Natural killer cell (primary cell): ENCODE measurements around the gene CD300E. TPM values are rescaled to one million over a fixed set of nuclear protein-coding genes. Genes with fewer than 3 reads are reported as not detected.
A peak's percentile ranks its signal among the peaks of the same experiment; 100 is the strongest.

Experiments used
- ATAC-seq, 3 donors: fragments of 150-1000 bp in 2 of 3; fragments of 200-7000 bp in 1 of 3; cut with Tn5 transposase; 1 replicate in 1 of 3; 2 replicates in 2 of 3; pipeline ENCODE4 v1.10.0; 2021; ENCODE audit warnings: mild to moderate bottlenecking in 2 of 3, moderate library complexity in 2 of 3
- DNase-seq, 2 donors: peaks; one replicate each; pipeline versions ENCODE4 v3.0.0 to v3.0.0-alpha.2; 2013 to 2021; ENCODE audit warnings: mixed read lengths in 1 of 2
- H3K27ac ChIP-seq: one replicate; pipeline ENCODE4 v1.5.1; 2013; ENCODE audit warnings: mild to moderate bottlenecking, low read length
- H3K27me3 ChIP-seq: one replicate; pipeline ENCODE4 v1.6.1; 2013; ENCODE audit warnings: low read length; ENCODE audit not compliant: control insufficient read depth, insufficient read depth
- H3K36me3 ChIP-seq: one replicate; pipeline ENCODE4 v1.6.1; 2013; ENCODE audit warnings: low read length; ENCODE audit not compliant: control insufficient read depth, insufficient read depth
- H3K4me1 ChIP-seq: one replicate; pipeline ENCODE4 v1.6.1; 2013; ENCODE audit warnings: low read length; ENCODE audit not compliant: control insufficient read depth, insufficient read depth
- H3K4me3 ChIP-seq: one replicate; pipeline ENCODE4 v1.5.1; 2013; ENCODE audit warnings: low read length
- H3K9me3 ChIP-seq: one replicate; pipeline ENCODE4 v1.6.1; 2013; ENCODE audit warnings: low read length; ENCODE audit not compliant: control insufficient read depth, insufficient read depth
- H3K27ac Mint-ChIP-seq, 2 donors: one replicate each; pipeline ENCODE4 v1.8.0; 2022; ENCODE audit warnings: mild to moderate bottlenecking in 2 of 2, mixed read lengths in 2 of 2, moderate library complexity in 1 of 2
- H3K27me3 Mint-ChIP-seq, 2 donors: one replicate each; pipeline ENCODE4 v1.8.0; 2022; ENCODE audit warnings: low read depth in 2 of 2, mixed read lengths in 2 of 2
- H3K36me3 Mint-ChIP-seq: one replicate; pipeline ENCODE4 v1.8.0; 2022; ENCODE audit warnings: mixed read lengths
- H3K4me1 Mint-ChIP-seq, 2 donors: one replicate each; pipeline ENCODE4 v1.8.0; 2022; ENCODE audit warnings: mixed read lengths in 2 of 2
- H3K4me3 Mint-ChIP-seq: one replicate; pipeline ENCODE4 v1.8.0; 2022; ENCODE audit warnings: mild to moderate bottlenecking, moderate library complexity, mixed read lengths
- H3K9me3 Mint-ChIP-seq, 2 donors: one replicate each; pipeline ENCODE4 v1.8.0; 2022; ENCODE audit warnings: mixed read lengths in 2 of 2
- WGBS: methylation state at CpG from one replicate; pipeline ENCODE4 v1.1.7; 2013; ENCODE audit warnings: missing lambda C conversion rate; ENCODE audit not compliant: insufficient coverage; 5-methylcytosine and 5-hydroxymethylcytosine counted together
- intact Hi-C: fragments of 100-400 bp; cut with micrococcal nuclease; formaldehyde crosslinking; loops from one replicate; pipeline ENCODE4 v1.14.2; 2022
- total RNA-seq, 4 donors: library from RNA; stranded (reverse); fragments of 120-200 nt in 1 of 4; gene quantifications; one replicate each; pipeline versions ENCODE4 v1.2.3 to v1.2.4, GENCODE V29; 2013 to 2022
- TF ChIP-seq, protein P1 (sequence below): fragments of 200-600 bp; IDR thresholded peaks from one replicate; pipeline ENCODE4 v1.8.0; 2022; ENCODE audit warnings: antibody characterized with exemption

Gene CD300E
- total RNA-seq, 3 donors from 2014 or later (not counting 1 experiment from before 2014, with no cell fraction given): 6.9 to 10.0 (median 8.9) TPM

DNA sequence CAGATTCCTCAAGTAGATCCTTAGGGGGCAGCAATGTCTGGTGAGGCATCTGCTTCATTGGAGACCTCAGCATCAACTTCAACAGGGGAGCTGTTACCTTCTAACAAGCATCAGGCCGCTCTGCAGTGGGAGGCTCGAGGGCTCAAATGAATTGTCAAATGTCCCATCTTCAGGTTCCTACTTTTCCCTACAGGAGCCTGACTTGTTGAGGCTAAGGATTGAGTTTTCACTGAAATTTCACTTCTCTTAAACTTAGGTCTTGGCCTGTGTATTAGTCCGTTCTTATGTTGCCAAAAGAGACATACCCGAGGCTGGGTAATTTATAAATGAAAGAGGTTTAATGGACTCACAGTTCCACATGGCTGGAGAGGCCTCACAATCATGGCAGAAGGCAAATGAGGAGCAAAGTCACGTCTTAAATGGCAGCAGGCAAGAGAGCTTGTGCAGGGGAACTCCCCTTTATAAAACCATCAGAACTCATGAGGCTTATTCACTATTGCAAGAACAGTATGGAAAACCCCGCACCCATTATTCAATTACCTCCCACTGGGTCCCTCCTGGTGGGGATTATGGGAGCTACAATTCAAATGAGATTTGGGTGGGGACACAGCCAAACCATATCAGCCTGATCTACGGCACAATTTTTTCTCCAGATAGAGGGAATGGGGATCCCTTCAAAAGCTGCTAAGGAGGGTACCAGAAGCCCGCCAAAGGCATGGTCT is 26.3 kb downstream of the CD300E start:
- Histone ChIP-seq H3K27ac (no peak overlapping the region), H3K4me1 (peaks cover 26% of the 10 kb centered on the region), H3K27me3 (no peaks in the 10 kb centered on the region), H3K4me3 (no peak overlapping the region), H3K9me3 (no peaks in the 10 kb centered on the region), H3K36me3 (no peaks in the 10 kb centered on the region)
- 64% methylated on average over 8 of the region's 8 CpGs for WGBS
- DNase-seq (no peak), ATAC-seq (no peak)
- Mint-ChIP-seq H3K4me3 (no peak overlapping the region), H3K27ac (no peak overlapping the region), H3K9me3 (no peaks in the 10 kb centered on the region), H3K36me3 (no peaks in the 10 kb centered on the region), H3K27me3 (peaks cover 23 to 33% of the 10 kb centered on the region in 2 donors), H3K4me1 (peaks cover under 1 to 7% of the 10 kb centered on the region in 2 donors)
- intact Hi-C loops: no loop called here
- TF ChIP-seq, protein P1, sequence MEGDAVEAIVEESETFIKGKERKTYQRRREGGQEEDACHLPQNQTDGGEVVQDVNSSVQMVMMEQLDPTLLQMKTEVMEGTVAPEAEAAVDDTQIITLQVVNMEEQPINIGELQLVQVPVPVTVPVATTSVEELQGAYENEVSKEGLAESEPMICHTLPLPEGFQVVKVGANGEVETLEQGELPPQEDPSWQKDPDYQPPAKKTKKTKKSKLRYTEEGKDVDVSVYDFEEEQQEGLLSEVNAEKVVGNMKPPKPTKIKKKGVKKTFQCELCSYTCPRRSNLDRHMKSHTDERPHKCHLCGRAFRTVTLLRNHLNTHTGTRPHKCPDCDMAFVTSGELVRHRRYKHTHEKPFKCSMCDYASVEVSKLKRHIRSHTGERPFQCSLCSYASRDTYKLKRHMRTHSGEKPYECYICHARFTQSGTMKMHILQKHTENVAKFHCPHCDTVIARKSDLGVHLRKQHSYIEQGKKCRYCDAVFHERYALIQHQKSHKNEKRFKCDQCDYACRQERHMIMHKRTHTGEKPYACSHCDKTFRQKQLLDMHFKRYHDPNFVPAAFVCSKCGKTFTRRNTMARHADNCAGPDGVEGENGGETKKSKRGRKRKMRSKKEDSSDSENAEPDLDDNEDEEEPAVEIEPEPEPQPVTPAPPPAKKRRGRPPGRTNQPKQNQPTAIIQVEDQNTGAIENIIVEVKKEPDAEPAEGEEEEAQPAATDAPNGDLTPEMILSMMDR: no peak

DNA sequence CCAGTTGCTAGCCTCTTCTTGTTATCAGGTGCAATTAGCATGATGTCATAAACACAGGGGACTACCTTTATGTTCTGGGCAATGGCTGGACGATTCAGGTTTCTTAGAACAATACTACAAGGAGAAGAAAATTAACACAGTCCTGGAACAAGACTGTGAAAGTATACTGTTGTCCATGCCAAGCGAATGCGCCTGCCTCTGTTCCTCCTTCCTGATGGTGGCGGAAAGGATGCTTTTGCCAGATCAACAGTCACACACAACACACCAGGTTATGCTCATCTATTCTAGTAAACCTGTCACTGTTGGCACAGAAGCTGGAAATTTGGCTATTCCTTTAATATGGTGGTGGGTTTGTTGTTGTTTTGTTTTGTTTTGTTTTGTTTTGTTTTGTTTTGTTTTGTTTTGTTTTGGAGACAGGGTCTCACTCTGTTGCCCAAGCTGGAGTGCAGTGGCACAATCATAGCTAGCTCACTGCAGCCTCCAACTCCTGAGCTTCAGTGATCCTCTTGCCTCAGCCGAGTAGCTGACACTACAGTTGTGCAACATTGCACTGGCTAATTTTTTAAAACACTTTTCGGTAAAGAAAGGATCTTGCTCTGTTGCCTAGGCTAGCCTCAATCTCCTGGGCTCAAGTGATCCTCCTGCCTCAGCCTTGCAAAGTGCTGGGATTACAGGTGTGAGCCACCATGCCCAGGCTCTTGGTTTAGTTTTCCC is 28.3 kb downstream of the CD300E start:
- ATAC-seq: no peak
- DNase-seq: no peak
- no peak overlapping the region for H3K4me3 Mint-ChIP-seq
- Histone ChIP-seq H3K9me3 (no peaks in the 10 kb centered on the region), H3K27me3 (peaks cover 2% of the 10 kb centered on the region), H3K36me3 (no peaks in the 10 kb centered on the region), H3K4me3 (no peak overlapping the region), H3K4me1 (peaks cover 23% of the 10 kb centered on the region), H3K27ac (no peak overlapping the region)
- WGBS: 75% methylated on average over 6 of the region's 6 CpGs
- no peaks in the 10 kb centered on the region for H3K9me3 Mint-ChIP-seq
- intact Hi-C loops: no loop called here
- H3K4me1 Mint-ChIP-seq: peaks cover 6 to 11% of the 10 kb centered on the region in 2 donors
- TF ChIP-seq, protein P1: no peak
- H3K36me3 Mint-ChIP-seq: no peaks in the 10 kb centered on the region
- no peak overlapping the region for H3K27ac Mint-ChIP-seq
- peaks cover 29% of the 10 kb centered on the region in 2 donors for H3K27me3 Mint-ChIP-seq

DNA sequence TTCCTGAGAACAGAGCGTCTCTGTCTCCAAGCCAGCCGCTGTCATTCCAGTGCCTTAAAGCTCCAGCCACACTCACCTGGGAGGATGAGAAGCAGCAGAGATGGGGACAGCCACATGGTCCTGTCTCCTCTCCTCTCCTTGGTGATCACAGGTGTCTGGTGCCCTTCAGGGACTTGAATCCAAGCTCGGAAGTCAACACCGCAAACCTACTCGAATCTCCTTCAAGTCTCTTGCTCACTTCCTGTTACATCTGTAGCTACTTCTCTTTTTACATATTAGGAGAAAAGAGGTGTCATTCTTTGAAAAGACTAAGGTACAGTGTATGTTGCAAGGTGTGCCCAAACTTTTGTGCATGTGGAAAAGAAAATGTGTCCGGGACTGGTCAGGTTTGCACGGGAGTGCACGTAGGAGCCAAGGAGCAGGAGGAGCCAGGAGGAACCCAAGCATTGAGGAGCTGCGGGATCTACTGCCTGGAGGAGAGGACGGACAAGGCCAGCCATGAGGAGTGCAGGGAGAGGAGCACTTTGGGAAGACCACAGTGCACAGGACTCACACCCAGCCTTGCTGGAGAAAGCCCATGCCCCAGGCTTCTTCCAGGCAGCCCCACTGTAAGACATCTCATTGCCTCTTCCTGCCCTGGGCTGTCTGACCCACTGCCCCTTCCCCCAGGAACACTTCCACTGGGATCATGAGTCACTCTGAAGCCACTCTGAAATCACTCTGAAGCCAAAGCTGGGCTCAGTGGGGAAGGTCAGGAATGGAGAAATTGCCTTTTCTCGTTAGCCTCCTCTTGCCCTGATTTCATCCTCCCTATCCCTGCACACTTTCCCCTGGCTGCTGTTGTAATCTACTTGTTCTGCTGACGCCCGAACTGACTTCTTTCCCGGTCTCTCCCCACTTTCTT is 31.2 kb downstream of the CD300E start, which contains the start of gene CD300LD:
CD300LD (minus strand) TSS at position 197 of the 904 bp plus-strand sequence; CDS start at position 116, 81 bp downstream.
- ATAC-seq (no peak), DNase-seq (peak in 1 of 2 donors; percentile 29)
- H3K36me3 Mint-ChIP-seq: no peaks in the 10 kb centered on the region
- no peak within 1 kb of the TSS for H3K4me3 Mint-ChIP-seq
- Histone ChIP-seq H3K4me1 (peaks cover 9% of the 10 kb centered on the region), H3K27me3 (peaks cover 2% of the 10 kb centered on the region), H3K9me3 (no peaks in the 10 kb centered on the region), H3K27ac (no peak within 1 kb of the TSS), H3K4me3 (no peak within 1 kb of the TSS), H3K36me3 (no peaks in the 10 kb centered on the region)
- peaks cover 6 to 11% of the 10 kb centered on the region in 2 donors for H3K4me1 Mint-ChIP-seq
- peaks cover 14 to 20% of the 10 kb centered on the region in 2 donors for H3K27me3 Mint-ChIP-seq
- H3K9me3 Mint-ChIP-seq: no peaks in the 10 kb centered on the region
- TF ChIP-seq, protein P1: no peak
- WGBS: 68% methylated on average over 13 of the region's 14 CpGs
- no peak within 1 kb of the TSS for H3K27ac Mint-ChIP-seq
- intact Hi-C loops: no loop called here
